NOMO-1 treated with dmso at 0.1 percent for 144 hours (cell line): ENCODE results near the gene MAF.

Experiments
- DNase-seq: peaks from one replicate; lab custom pipeline; 2025; ENCODE audit not compliant: unreplicated experiment; lab: John Stamatoyannopoulos, UW

Gene MAF

DNA sequence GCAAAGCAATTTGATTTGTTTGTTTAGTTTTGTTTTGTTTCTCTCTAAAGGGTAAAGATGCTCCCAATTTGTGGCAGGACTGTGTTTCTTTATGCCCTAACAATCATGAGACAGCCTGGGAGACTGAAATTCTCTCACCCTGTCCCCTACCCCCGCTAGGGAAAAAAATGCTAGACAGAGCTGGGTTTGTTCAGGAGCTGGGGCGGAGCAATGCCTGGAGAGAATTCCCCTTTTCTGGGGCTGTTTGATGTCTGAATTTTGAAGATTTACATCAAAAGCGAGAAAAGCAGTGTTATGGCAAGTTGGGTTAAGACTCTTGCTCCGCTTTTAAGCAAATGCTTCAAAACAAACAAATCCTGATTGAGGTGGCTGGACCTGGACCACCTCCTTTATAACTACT, 8.4 kb downstream of the MAF start:
- DNase-seq, result no peak

- no peak for DNase-seq
Measured at GRCh38 chr16:79589601-79590102, 10.9 kb downstream of the MAF start.

- DNase-seq, result no peak
Measured at GRCh38 chr16:79587897-79588296, 12.6 kb downstream of the MAF start.

DNA sequence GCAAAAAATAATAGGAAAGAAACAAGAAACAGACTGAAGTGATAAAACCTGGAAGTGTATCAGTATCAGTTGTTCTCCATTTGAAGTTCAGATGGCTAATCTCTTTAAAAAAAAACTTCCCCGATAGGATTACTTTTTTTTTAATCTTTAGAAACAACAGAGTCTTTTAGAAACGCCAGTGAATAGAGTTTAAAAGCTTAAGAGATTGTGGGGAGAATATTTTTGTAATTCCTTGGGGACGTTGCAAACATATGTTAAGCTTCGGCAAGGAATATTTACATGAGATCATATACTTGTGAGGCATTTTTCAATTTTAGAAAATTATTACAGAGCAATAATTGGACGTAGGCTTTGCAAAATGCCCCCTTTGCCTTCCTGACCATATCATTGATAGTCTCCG, 13.2 kb downstream of the MAF start:
- DNase-seq, result no peak

DNA sequence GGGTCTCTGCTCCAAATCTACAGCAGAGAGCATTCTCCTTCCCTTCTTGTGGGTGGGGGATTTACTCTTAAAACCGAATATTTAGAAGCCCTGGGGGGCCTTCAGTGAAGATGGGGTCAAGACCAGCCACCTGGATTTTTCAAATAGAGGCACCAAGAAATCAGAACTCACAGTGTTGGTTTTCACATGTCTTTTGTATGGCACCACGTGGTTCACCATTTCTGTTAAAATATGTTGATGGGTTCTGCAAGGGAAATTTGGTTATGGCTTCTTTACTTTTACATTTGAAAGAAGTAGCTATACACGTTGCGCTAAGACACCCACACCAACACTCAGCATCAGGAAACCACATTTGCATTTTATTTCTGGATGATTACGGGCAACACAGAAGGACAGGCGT, 17.7 kb downstream of the MAF start:
- DNase-seq, result no peak

GRCh38 chr16:79580453-79581191, 19.9 kb downstream of the MAF start:
- DNase-seq, result no peak

DNA sequence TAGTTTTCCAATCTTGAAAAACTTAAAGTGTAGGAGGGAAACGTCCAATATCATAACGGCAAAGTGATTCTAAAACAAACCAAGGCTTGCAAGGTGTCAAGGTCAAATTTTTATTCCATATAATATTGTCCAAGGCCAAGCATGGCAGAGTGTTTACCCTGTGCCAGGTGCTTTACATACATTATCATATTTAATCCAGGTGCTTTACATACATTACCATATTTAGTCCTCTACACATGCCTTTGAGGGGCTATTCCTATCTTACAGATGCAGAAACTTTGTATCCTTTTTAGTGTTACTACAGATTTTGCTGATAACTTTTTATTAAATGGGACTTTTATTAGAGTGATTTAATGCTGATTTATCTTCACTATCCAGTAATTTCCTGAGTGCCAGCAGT, 23.9 kb downstream of the MAF start:
- no peak for DNase-seq

- DNase-seq, result no peak
Measured at GRCh38 chr16:79573884-79574283, 26.7 kb downstream of the MAF start.

DNA sequence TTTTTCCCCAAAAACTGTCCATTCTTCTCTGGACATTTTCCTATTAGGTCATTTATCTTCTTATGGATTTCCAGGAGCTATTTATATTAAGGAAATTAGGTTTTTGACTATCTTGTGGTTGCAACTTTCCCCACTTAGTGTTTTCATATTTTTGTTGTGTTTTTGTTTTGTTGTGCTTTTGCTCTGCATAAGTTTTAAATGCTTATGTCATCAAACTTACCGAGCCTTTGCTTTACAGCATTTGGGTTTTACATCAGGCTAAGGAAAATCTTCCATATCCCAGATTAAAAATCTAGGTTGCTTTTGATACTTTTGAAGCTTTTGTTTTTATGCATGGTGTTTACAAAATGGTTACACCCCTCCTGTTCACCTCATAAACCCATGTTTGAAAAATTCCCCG, 27.5 kb downstream of the MAF start:
- DNase-seq, result no peak

GRCh38 chr16:79571903-79572535, 28.5 kb downstream of the MAF start:
- DNase-seq, result no peak

GRCh38 chr16:79571065-79571902, 29.3 kb downstream of the MAF start:
- no peak for DNase-seq

DNA sequence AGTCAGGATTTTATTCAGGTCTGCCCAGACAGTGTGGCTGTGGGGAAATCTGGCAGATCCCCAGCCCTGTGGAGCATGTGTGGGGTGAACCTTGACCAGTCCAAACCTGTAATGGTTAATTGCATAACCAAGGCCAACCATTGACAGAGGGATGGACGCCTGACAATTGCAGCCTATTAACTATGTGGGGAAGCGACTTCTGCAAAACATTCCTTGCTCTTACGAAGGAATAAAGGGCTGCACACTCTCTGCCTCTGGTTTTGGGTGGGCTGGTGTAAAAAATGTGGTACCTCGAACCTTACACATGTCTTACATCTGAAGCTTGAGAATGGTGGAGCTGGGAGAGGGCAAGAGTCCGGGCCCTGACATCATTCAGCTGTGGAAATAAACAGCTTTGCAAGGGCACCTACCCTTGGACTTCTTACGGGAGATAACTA, 35.8 kb downstream of the MAF start:
- no peak for DNase-seq

GRCh38 chr16:79563921-79564320, 36.6 kb downstream of the MAF start:
- no peak for DNase-seq

GRCh38 chr16:79562166-79562823, 38.2 kb downstream of the MAF start:
- no peak for DNase-seq

DNA sequence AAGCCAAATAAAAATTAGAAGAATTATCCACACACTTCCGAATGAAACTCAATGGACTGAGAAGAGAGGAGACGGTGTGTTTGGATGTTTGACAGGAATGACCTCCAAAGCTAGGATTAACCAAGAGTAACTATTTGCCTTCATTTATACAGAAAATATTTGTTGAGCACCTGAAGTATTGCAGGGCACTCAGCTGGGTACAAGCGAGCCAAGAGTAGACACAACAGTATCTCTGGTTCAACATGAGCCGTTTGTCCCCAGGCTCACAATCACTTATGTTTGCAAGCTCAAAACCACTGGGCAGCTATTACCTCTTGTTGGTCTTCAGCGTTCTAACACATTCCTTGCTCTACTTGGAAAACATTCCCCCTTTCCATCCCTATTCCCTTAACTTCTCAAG, 38.8 kb downstream of the MAF start:
- DNase-seq, result no peak

DNA sequence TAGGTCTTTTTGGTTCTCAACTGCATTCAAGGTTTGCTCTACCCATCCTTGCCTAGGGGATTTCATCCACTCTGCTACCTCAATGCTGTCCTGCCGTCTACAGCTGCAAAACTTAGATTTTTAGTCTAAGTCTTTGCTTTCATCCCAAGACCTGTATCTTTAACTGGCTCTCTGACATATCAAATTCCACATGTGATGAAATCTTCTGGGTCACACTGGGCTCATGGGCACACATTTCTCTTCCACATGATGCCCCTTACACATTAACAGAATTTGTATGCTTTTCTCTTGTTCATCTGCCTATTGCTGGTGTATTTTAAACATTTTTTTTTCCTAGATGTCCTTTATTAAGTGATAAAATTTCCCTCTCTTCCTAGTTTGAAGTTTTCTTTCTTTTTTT, 39.6 kb downstream of the MAF start:
- no peak for DNase-seq

- no peak for DNase-seq
Measured at GRCh38 chr16:79560318-79560717, 40.2 kb downstream of the MAF start.

DNA sequence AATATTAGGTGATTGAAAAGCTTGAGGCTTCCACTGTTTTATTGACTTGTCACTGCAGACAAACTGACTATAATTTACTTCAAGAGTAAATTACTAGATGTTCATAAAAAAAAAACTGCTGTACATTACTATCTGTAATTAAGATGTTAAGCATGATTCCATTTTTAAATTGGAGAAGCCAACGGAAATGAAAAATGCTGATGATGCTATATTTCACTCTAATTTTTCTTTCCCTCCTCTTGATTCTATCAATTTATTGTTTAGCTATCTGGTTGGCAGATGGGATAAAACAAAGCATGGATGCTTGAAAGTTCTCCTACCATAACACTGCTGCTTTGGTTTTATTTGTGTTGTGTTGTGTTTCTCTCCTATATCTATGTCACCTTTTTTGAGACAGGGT, 41.0 kb downstream of the MAF start:
- DNase-seq, result no peak

DNA sequence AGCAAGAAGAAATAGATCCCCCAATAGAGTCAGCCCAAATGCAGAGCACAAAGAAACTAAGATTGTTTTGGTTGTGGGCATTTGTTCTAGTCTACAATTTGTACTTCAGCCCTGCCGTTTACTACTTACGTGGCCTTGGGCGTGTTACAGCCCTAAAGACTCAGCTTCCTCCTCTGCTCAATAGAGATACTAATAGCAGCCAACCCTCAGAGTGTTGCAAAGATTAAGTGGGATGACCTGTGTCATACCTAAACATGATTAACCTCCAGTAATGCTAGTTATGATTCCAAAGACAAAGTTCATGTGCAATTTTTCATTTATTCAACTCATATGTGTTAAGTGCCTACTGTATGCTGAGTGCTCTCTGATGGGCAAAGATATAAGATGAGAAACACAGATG, 43.1 kb downstream of the MAF start:
- no peak for DNase-seq

DNA sequence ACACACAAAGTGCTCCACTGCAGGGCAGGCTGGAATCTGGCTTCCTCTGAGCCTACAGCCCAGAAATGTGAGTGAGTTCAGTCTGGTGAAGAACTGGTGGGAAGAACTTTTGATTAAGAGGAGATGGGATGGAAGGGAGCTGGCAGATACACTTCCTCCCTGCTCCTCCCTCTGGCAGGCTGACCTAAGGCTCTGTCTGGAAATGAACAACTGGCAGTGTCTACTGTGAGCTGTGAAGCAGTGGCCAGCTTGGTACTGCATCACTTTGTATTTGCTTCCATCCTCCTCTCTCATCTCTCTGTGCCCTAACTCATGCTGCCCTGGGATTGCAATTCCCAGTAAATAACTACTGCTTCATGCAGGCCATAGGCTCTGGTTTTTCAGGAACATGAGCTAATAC, 45.6 kb downstream of the MAF start:
- no peak for DNase-seq

- DNase-seq, result no peak
Measured at GRCh38 chr16:79550373-79550772, 50.2 kb downstream of the MAF start.
